Central memory CD8-positive, alpha-beta T cell (primary cell): Measurements from ENCODE around the gene SQSTM1.
A peak's percentile ranks its signal among the peaks of the same experiment; 100 is the strongest.

Experiments used
- ATAC-seq: fragments of 150-1000 bp; cut with Tn5 transposase; replicated peaks from 2 replicates; pipeline ENCODE4 v1.10.0; 2022; ENCODE audit warnings: mild to moderate bottlenecking, moderate FRiP score, moderate number of reproducible peaks; ENCODE audit not compliant: poor library complexity, severe bottlenecking; ENCODE audit errors: extremely low read depth
- DNase-seq, 2 donors: peaks; one replicate each; pipeline ENCODE4 v3.0.0; 2021; ENCODE audit warnings: low spot score in 2 of 2
- H3K27ac Mint-ChIP-seq: one replicate; pipeline ENCODE4 v1.8.0; 2022; ENCODE audit warnings: low read depth, mild to moderate bottlenecking, moderate library complexity, mixed read lengths
- H3K27me3 Mint-ChIP-seq: one replicate; pipeline ENCODE4 v1.8.0; 2022; ENCODE audit warnings: mixed read lengths
- H3K36me3 Mint-ChIP-seq: one replicate; pipeline ENCODE4 v1.8.0; 2022; ENCODE audit warnings: mild to moderate bottlenecking, moderate library complexity, mixed read lengths; ENCODE audit not compliant: insufficient read depth
- H3K4me1 Mint-ChIP-seq: one replicate; pipeline ENCODE4 v1.8.0; 2022; ENCODE audit warnings: mixed read lengths
- H3K4me3 Mint-ChIP-seq: one replicate; pipeline ENCODE4 v1.8.0; 2022; ENCODE audit warnings: mild to moderate bottlenecking, moderate library complexity, mixed read lengths
- H3K9me3 Mint-ChIP-seq: one replicate; pipeline ENCODE4 v1.8.0; 2022; ENCODE audit warnings: mixed read lengths

SQSTM1 gene

DNA sequence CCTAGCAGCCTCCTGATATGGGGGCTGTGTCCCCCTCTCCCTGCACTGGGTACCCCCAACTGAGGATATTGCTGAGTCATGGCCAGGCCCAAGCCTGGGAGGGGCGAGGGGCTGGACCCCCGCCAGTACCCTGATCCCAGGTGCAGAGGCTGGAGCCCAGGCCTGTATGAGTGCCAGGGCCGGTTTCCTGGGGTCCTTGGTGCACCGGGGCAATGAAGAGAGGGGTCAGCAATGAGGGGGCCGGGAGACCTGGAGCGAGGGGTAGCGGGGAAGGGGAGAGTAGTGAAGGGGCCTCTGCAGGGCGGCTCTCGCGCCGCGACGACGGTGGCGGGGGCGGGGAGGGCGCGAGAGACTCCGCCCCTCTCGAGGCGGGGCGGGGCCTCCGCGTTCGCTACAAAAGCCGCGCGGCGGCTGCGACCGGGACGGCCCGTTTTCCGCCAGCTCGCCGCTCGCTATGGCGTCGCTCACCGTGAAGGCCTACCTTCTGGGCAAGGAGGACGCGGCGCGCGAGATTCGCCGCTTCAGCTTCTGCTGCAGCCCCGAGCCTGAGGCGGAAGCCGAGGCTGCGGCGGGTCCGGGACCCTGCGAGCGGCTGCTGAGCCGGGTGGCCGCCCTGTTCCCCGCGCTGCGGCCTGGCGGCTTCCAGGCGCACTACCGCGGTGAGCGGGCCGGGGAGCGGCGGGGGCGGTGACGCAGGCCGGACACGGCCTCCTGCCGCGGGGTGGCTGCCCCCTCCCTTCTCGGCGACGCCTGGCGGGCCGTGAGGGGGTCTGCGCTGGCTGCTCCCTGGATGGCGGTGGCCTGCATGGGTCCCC, at the start of gene SQSTM1:
Gene SQSTM1 (plus strand): TSS at position 423 of the 815 bp plus-strand sequence. CDS start 32 bp downstream, at position 455.
- H3K27ac Mint-ChIP-seq = peak within 1 kb of the TSS; percentile 98
- peaks cover 53% of the 10 kb centered on the region for H3K36me3 Mint-ChIP-seq
- no peaks in the 10 kb centered on the region for H3K9me3 Mint-ChIP-seq
- peak; percentile 70 to 79 for DNase-seq
- H3K27me3 Mint-ChIP-seq = no peaks in the 10 kb centered on the region
- peaks cover 46% of the 10 kb centered on the region for H3K4me1 Mint-ChIP-seq
- H3K4me3 Mint-ChIP-seq = peak within 1 kb of the TSS; percentile 93
- ATAC-seq = peak; percentile 34

DNA sequence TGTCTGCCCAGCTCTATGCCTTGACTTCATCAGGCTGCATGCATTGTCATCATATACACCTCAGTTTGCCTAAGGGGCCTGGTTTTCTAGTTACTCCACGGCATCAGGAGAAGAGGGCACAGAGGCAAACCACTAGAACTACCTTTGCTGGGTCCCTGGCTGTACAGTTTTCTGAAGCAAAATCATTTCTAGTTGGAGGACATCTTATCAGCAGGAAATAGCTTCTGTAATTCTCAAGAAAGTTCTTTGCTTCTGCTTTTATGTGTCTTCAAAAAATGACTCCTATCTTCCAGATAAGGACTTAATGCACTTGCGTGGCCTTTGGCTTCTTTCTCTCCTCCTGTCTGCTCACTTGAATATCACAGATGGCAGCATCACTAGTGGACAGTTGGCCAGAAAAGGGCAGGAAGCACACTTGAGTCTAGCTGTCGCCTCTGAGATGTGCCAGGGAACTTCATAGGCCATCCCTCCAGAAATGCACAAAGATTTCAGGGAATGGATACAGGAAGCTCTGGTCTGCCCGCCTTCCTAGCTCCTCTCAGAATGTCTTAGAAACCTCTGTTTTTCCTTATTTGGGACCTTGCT, 49.3 kb upstream of the SQSTM1 start:
- H3K36me3 Mint-ChIP-seq = peaks cover 57% of the 10 kb centered on the region
- no peak overlapping the region for H3K4me3 Mint-ChIP-seq
- DNase-seq (no peak), ATAC-seq (no peak)
- H3K9me3 Mint-ChIP-seq = no peaks in the 10 kb centered on the region
- H3K27me3 Mint-ChIP-seq = no peaks in the 10 kb centered on the region
- no peaks in the 10 kb centered on the region for H3K4me1 Mint-ChIP-seq
- no peak overlapping the region for H3K27ac Mint-ChIP-seq

DNA sequence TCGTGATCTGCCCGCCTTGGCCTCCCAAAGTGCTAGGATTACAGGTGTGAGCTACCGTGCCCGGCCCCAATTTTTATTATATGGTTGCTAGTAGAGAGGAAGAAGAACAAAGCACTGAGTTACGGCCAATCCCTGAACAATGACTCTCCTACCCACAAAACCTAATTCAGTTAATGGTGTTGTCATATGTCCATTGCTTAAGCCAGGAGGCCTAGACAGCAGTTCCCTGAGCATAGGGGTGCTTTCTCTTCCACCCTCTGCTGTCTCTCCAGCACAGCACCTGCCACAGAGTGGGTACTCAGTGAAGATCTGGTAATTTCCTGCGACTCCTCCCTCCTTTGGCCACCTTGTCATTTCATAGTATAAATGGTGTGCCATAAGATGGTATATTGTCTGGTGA, 48.4 kb upstream of the SQSTM1 start:
- no peaks in the 10 kb centered on the region for H3K9me3 Mint-ChIP-seq
- H3K4me3 Mint-ChIP-seq = no peak overlapping the region
- no peak for DNase-seq
- ATAC-seq = no peak
- no peaks in the 10 kb centered on the region for H3K4me1 Mint-ChIP-seq
- H3K36me3 Mint-ChIP-seq = peaks cover 52% of the 10 kb centered on the region
- no peak overlapping the region for H3K27ac Mint-ChIP-seq
- H3K27me3 Mint-ChIP-seq = no peaks in the 10 kb centered on the region

DNA sequence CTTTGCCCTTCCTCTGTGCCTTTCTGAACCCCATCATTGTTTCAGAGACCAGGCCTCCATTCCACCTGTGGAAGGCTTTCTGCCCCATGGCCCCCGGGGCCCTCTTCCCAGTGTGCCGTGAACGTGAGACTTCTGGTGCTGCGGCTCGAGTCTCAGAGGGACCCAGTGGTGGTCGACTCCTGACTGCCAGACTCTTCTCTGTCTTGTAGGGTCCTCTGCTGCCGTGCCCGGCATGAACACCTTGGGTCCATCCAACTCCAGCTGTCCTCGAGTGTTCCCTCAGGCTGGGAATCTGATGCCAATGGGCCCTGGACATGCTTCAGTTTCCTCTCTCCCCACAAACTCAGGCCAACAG, 47.0 kb upstream of the SQSTM1 start:
- Mint-ChIP-seq H3K36me3 (peaks cover 52% of the 10 kb centered on the region), H3K4me3 (no peak overlapping the region), H3K4me1 (no peaks in the 10 kb centered on the region), H3K27me3 (no peaks in the 10 kb centered on the region), H3K27ac (no peak overlapping the region), H3K9me3 (no peaks in the 10 kb centered on the region)
- ATAC-seq (no peak), DNase-seq (no peak)

DNA sequence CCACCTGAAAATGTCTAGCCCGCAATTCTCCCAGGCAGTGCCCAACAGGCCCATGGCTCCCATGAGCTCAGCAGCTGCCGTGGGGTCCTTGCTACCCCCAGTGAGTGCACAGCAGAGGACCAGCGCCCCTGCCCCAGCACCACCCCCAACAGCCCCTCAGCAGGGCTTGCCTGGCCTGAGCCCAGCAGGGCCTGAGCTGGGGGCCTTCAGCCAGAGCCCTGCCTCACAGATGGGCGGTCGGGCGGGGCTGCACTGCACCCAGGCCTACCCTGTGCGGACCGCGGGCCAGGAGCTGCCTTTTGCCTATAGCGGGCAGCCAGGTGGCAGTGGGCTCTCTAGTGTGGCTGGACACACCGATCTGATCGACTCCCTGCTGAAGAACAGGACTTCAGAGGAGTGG, 46.3 kb upstream of the SQSTM1 start:
- H3K4me3 Mint-ChIP-seq = no peak overlapping the region
- H3K9me3 Mint-ChIP-seq = no peaks in the 10 kb centered on the region
- no peak overlapping the region for H3K27ac Mint-ChIP-seq
- no peaks in the 10 kb centered on the region for H3K27me3 Mint-ChIP-seq
- H3K4me1 Mint-ChIP-seq = no peaks in the 10 kb centered on the region
- peaks cover 47% of the 10 kb centered on the region for H3K36me3 Mint-ChIP-seq
- no peak for ATAC-seq
- DNase-seq = no peak

- Mint-ChIP-seq H3K27ac (peak overlapping the region; percentile 68), H3K4me1 (no peaks in the 10 kb centered on the region), H3K9me3 (no peaks in the 10 kb centered on the region), H3K36me3 (peaks cover 33% of the 10 kb centered on the region), H3K4me3 (no peak overlapping the region), H3K27me3 (no peaks in the 10 kb centered on the region)
- ATAC-seq (no peak), DNase-seq (no peak)
Observed at GRCh38 chr5:179776411-179776938, 44.2 kb upstream of the SQSTM1 start.

DNA sequence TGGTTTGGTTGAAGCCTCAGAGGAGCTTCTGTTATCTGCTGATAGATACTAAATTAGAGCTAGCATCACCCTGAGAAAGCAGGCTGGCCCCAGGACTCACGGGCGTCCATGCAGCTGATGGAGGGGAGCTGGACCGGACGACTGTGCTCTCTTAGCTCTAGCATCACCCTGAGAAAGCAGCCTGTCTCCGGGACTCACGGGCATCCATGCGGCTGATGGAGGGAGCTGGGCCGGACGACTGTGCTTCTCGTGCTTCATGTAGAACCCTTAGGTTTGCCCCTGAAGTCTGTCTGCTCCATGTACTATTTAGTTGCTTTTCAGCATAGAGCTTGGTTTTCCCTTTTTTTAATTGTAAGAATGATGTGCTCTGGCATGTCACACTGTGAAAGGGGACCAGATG, 43.2 kb upstream of the SQSTM1 start:
- ATAC-seq (no peak), DNase-seq (no peak)
- no peaks in the 10 kb centered on the region for H3K9me3 Mint-ChIP-seq
- H3K27ac Mint-ChIP-seq = peak overlapping the region; percentile 83
- no peaks in the 10 kb centered on the region for H3K4me1 Mint-ChIP-seq
- H3K27me3 Mint-ChIP-seq = no peaks in the 10 kb centered on the region
- H3K4me3 Mint-ChIP-seq = no peak overlapping the region
- peaks cover 25% of the 10 kb centered on the region for H3K36me3 Mint-ChIP-seq

DNA sequence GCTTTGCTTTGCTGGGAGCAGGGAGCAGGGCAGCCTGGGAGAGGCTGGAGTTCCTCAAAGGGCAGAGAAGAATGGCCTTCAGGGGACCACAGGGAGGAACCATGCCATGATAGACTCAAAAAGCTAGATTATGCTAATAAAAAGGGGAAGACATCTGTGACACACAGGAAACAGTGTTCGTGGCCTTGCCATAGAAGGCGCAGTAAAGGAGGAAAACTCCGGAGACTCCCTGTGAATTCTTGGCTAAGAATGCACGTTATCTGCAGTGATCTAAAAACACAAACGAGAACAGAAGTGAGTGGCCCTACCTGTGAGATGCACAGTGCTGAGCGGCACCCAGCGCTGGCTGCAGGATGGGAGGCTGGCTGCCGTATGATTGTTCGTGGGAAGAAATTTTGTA, 42.8 kb upstream of the SQSTM1 start:
- Mint-ChIP-seq H3K27me3 (no peaks in the 10 kb centered on the region), H3K4me3 (no peak overlapping the region), H3K9me3 (no peaks in the 10 kb centered on the region), H3K27ac (peak overlapping the region; percentile 83), H3K36me3 (peaks cover 24% of the 10 kb centered on the region), H3K4me1 (no peaks in the 10 kb centered on the region)
- DNase-seq (no peak), ATAC-seq (no peak)

DNA sequence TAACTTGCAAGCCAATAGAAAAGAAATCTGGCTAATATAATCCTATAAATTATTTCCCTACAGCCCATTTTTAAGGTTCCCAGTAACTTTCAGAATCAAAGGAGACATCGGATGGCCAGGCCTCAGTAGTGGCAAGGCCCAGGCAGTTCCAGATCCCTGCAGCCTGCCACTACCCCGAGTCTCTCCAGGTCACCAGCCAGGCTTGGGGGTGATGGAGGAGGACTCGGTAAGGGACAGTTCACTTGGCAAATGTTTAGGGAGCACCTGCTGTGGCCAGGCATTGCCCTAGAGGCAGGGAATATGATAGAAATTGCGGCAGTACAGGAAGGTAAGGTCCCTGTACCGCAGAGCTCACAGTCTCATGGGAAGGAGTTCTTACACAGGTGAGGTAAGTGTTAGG, 42.1 kb upstream of the SQSTM1 start:
- Mint-ChIP-seq H3K9me3 (no peaks in the 10 kb centered on the region), H3K4me1 (no peaks in the 10 kb centered on the region), H3K27me3 (no peaks in the 10 kb centered on the region), H3K36me3 (peaks cover 18% of the 10 kb centered on the region), H3K27ac (no peak overlapping the region), H3K4me3 (no peak overlapping the region)
- no peak for ATAC-seq
- DNase-seq = no peak

DNA sequence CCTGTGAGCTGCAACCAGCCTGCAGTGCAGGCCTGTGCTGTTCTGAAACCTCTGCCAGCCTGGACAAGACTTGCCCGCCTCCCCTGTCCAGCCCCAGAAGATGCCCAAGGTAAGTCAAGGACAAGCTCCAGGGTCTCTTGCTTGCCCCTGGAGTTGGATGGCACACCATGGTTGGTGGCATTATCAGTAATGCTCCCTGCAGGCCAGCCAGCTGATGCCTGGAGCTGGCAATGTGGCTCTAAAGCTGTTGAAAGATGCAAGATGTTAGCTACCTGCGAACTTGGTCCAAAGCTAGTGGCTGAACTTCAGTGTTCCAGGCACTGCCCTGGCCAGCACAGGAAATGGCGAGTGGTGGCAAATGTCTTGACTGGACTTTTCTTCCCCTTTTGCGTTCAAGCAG, 40.9 kb upstream of the SQSTM1 start:
- Mint-ChIP-seq H3K27me3 (no peaks in the 10 kb centered on the region), H3K4me1 (no peaks in the 10 kb centered on the region), H3K36me3 (peaks cover 16% of the 10 kb centered on the region), H3K4me3 (no peak overlapping the region), H3K27ac (no peak overlapping the region), H3K9me3 (no peaks in the 10 kb centered on the region)
- ATAC-seq (no peak), DNase-seq (no peak)

- no peak for DNase-seq
- no peaks in the 10 kb centered on the region for H3K9me3 Mint-ChIP-seq
- H3K4me1 Mint-ChIP-seq = no peaks in the 10 kb centered on the region
- H3K27me3 Mint-ChIP-seq = no peaks in the 10 kb centered on the region
- ATAC-seq = no peak
- peaks cover 15% of the 10 kb centered on the region for H3K36me3 Mint-ChIP-seq
- no peak overlapping the region for H3K27ac Mint-ChIP-seq
- H3K4me3 Mint-ChIP-seq = no peak overlapping the region
Observed at GRCh38 chr5:179780362-179780761, 40.3 kb upstream of the SQSTM1 start.

DNA sequence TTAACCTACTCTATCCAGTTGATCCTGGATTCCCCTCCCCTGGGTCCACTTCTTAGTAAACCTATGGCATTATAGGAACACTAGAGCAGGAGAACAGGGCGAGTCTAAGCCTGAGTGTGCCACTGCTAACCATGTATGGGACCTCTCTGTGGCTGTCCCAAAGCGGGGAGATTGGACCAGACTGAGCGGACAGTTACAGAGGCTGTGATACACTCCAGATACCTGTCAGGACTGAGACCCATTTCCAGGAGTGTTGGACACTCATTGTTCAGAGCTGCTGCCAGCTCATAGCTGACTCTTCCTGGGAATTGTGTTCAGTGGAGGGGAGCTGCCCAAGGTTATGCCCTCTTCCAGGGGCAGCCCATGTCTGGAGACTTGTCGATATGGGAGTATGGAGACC, 38.9 kb upstream of the SQSTM1 start:
- Mint-ChIP-seq H3K27me3 (no peaks in the 10 kb centered on the region), H3K9me3 (no peaks in the 10 kb centered on the region), H3K36me3 (peaks cover 12% of the 10 kb centered on the region), H3K27ac (no peak overlapping the region), H3K4me1 (no peaks in the 10 kb centered on the region), H3K4me3 (no peak overlapping the region)
- no peak for ATAC-seq
- DNase-seq = no peak

- H3K4me1 Mint-ChIP-seq = no peaks in the 10 kb centered on the region
- DNase-seq (no peak), ATAC-seq (no peak)
- H3K4me3 Mint-ChIP-seq = no peak overlapping the region
- no peaks in the 10 kb centered on the region for H3K9me3 Mint-ChIP-seq
- H3K27ac Mint-ChIP-seq = no peak overlapping the region
- no peaks in the 10 kb centered on the region for H3K27me3 Mint-ChIP-seq
- H3K36me3 Mint-ChIP-seq = peaks cover 6% of the 10 kb centered on the region
Observed at GRCh38 chr5:179783128-179783527, 37.6 kb upstream of the SQSTM1 start.
